ENCODE results near the gene TMEM82.

The TMEM82 gene

DNA sequence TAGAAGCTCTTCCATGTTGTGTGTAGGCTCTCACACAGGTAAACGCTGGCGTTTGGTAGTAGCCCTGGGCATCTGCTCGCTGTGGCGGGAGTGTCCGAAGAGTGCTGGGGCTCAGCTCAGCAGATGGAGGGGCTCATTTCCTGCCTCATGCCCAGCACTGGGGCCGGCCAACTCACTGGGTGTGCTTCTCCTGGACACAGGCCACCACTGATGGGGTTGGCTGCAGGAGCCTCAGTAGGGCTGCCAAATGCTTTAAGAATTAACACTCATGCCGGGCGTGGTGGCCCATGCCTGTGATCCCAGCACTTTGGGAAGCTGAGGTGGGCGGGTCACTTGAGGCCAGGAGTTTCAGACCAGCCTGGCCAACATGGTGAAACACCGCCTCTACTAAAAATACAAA lies 44.3 kb downstream of the TMEM82 start:
- DNase-seq (ENCODE audit: low read depth in 3 of 3) = no peak

DNA sequence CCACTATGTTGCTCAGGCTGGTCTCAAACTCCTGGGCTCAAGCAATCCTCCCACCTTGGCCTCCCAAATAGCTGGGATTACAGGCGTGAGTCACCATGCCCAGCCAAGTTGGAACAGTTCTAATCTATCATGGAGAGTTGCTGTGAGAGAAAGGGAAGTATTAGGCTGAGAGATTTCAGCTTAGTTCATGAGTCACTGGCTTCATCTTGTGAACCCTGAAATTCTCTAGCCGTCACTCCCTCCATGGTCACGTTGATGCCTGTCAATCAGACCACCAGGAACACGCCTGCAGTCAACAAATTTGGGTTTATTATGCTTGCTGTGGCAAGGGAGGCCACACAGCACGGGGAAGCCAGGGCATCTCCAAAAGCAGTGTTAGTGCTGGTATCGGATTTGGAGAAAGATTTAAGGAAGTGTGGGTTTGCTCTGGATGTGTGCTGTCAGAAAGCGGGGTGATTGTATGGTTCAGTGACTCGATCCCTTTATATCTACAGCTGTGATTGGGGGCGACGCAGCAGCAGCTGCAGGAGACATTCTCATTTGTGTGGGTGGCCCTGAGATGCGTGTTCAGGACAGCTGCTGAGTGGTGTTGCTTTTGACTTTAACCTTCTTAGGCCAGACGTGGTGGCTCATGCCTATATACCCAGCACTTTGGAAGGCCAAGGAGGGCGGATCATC lies 46.5 kb downstream of the TMEM82 start:
- DNase-seq (ENCODE audit: low read depth in 3 of 3) = no peak

DNA sequence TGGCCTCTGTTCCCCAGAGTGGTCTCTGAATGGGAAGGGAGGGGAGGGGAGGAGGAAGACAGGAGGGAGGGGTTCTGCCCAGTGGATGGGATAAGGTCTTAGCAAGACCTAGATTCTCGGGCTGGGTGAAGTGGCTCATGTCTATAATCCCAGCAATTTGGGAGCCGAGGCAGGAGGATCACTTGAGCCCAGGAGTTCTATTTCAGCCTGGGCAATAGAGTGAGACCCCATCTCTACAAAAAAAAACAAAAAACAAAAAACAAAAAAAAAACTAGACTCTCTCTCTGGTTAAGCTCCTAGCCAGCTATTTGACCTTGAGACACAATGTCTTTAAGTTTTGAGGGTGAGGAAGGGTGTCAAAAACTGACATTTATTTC lies 53.8 kb downstream of the TMEM82 start:
- no peak for DNase-seq (ENCODE audit: low read depth in 3 of 3)
